MM.1S (cell line): Measurements from ENCODE around the gene MUC5AC.
A peak's percentile ranks its signal among the peaks of the same experiment; 100 is the strongest.

Experiments used
- DNase-seq: peaks from one replicate; pipeline ENCODE4 v3.0.0-alpha.2; 2015
- H2AFZ ChIP-seq: fragments of 300-600 bp; sonication (generic); 2 replicates; pipeline ENCODE4 v1.6.0; 2016; ENCODE audit warnings: antibody characterized with exemption, low read length
- H3F3A ChIP-seq: fragments of 300-600 bp; sonication (generic); 2 replicates; pipeline ENCODE4 v1.6.1; 2016; ENCODE audit warnings: mild to moderate bottlenecking, antibody characterized with exemption, low read length, moderate library complexity, mixed read lengths; ENCODE audit not compliant: insufficient read depth
- H3K27ac ChIP-seq: fragments of 300-600 bp; sonication (generic); 2 replicates; pipeline ENCODE4 v1.5.1; 2016; ENCODE audit warnings: mild to moderate bottlenecking, low read length
- H3K27me3 ChIP-seq: fragments of 300-600 bp; sonication (generic); replicated peaks from 2 replicates; pipeline ENCODE4 v1.6.0; 2016; ENCODE audit warnings: low read length; ENCODE audit not compliant: insufficient read depth
- H3K36me3 ChIP-seq: fragments of 300-600 bp; sonication (generic); replicated peaks from 2 replicates; pipeline ENCODE4 v1.6.1; 2016; ENCODE audit warnings: mild to moderate bottlenecking, low read length, mixed read lengths; ENCODE audit not compliant: insufficient read depth
- H3K4me1 ChIP-seq: fragments of 300-600 bp; sonication (generic); 2 replicates; pipeline ENCODE4 v1.6.1; 2016; ENCODE audit warnings: low read length, mixed read lengths
- H3K4me2 ChIP-seq: fragments of 300-600 bp; sonication (generic); 2 replicates; pipeline ENCODE4 v1.6.0; 2016; ENCODE audit warnings: low read depth, low read length
- H3K4me3 ChIP-seq: fragments of 300-600 bp; sonication (generic); 2 replicates; pipeline ENCODE4 v1.5.1; 2016; ENCODE audit warnings: low read length, mixed read lengths
- H3K79me2 ChIP-seq: fragments of 300-600 bp; sonication (generic); 2 replicates; pipeline ENCODE4 v1.6.1; 2016; ENCODE audit warnings: mixed run types, low read length, mixed read lengths
- H3K9ac ChIP-seq: fragments of 300-600 bp; sonication (generic); 2 replicates; pipeline ENCODE4 v1.6.1; 2016; ENCODE audit warnings: low read length, mixed read lengths
- H3K9me2 ChIP-seq: fragments of 300-600 bp; sonication (generic); replicated peaks from 2 replicates; pipeline ENCODE4 v1.6.1; 2016; ENCODE audit warnings: mild to moderate bottlenecking, low read length, mixed read lengths; ENCODE audit not compliant: insufficient read depth
- H3K9me3 ChIP-seq: fragments of 300-600 bp; sonication (generic); replicated peaks from 2 replicates; pipeline ENCODE4 v1.6.1; 2016; ENCODE audit warnings: mild to moderate bottlenecking, low read length, mixed read lengths; ENCODE audit not compliant: insufficient read depth
- H4K20me1 ChIP-seq: fragments of 300-600 bp; sonication (generic); 2 replicates; pipeline ENCODE4 v1.6.1; 2016; ENCODE audit warnings: mild to moderate bottlenecking, low read length, moderate library complexity, mixed read lengths; ENCODE audit not compliant: insufficient read depth
- EZH2 ChIP-seq: fragments of 300-600 bp; sonication (generic); optimal IDR thresholded peaks from 2 replicates; pipeline ENCODE3; 2017; ENCODE audit warnings: low read depth, mild to moderate bottlenecking, antibody characterized with exemption, low read length, mixed read lengths
- EZH2phosphoT487 ChIP-seq: fragments of 300-600 bp; sonication (generic); IDR thresholded peaks from 2 replicates; pipeline ENCODE4 v1.6.1; 2018; ENCODE audit warnings: antibody characterized with exemption, low read length
- TF ChIP-seq, protein P1 (sequence below): fragments of 300-600 bp; sonication (generic); IDR thresholded peaks from 2 replicates; pipeline ENCODE4 v1.5.1; 2016; ENCODE audit warnings: antibody characterized with exemption, low read length, mixed read lengths

Gene MUC5AC

GRCh38 chr11:1201395-1202153, 43.8 kb downstream of the MUC5AC start:
- no peaks in the 10 kb centered on the region for H3K9me2 ChIP-seq
- no peaks in the 10 kb centered on the region for H3K4me1 ChIP-seq
- no peaks in the 10 kb centered on the region for H3F3A ChIP-seq
- TF ChIP-seq EZH2phosphoT487 (no peak), EZH2 (no peak)
- TF ChIP-seq, protein P1, sequence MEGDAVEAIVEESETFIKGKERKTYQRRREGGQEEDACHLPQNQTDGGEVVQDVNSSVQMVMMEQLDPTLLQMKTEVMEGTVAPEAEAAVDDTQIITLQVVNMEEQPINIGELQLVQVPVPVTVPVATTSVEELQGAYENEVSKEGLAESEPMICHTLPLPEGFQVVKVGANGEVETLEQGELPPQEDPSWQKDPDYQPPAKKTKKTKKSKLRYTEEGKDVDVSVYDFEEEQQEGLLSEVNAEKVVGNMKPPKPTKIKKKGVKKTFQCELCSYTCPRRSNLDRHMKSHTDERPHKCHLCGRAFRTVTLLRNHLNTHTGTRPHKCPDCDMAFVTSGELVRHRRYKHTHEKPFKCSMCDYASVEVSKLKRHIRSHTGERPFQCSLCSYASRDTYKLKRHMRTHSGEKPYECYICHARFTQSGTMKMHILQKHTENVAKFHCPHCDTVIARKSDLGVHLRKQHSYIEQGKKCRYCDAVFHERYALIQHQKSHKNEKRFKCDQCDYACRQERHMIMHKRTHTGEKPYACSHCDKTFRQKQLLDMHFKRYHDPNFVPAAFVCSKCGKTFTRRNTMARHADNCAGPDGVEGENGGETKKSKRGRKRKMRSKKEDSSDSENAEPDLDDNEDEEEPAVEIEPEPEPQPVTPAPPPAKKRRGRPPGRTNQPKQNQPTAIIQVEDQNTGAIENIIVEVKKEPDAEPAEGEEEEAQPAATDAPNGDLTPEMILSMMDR, result no peak
- H3K9ac ChIP-seq, result no peak overlapping the region
- H3K79me2 ChIP-seq, result no peaks in the 10 kb centered on the region
- peaks cover 97% of the 10 kb centered on the region for H3K27me3 ChIP-seq
- no peak overlapping the region for H3K27ac ChIP-seq
- no peaks in the 10 kb centered on the region for H3K9me3 ChIP-seq
- H4K20me1 ChIP-seq, result no peaks in the 10 kb centered on the region
- no peak overlapping the region for H3K4me2 ChIP-seq
- no peaks in the 10 kb centered on the region for H3K36me3 ChIP-seq
- no peak overlapping the region for H2AFZ ChIP-seq
- no peak overlapping the region for H3K4me3 ChIP-seq
- no peak for DNase-seq

- DNase-seq, result no peak
- Histone ChIP-seq H3K27ac (no peak overlapping the region), H3K4me2 (no peak overlapping the region), H3K27me3 (peaks cover 97% of the 10 kb centered on the region), H3F3A (no peaks in the 10 kb centered on the region), H4K20me1 (no peaks in the 10 kb centered on the region), H3K9me3 (no peaks in the 10 kb centered on the region), H2AFZ (no peak overlapping the region), H3K9ac (no peak overlapping the region), H3K4me1 (no peaks in the 10 kb centered on the region), H3K79me2 (no peaks in the 10 kb centered on the region), H3K9me2 (no peaks in the 10 kb centered on the region), H3K36me3 (no peaks in the 10 kb centered on the region), H3K4me3 (no peak overlapping the region)
- TF ChIP-seq, protein P1, result no peak
Observed at GRCh38 chr11:1202154-1202775, 44.5 kb downstream of the MUC5AC start.

GRCh38 chr11:1202776-1203504, 45.2 kb downstream of the MUC5AC start:
- H3K27ac ChIP-seq, result no peak overlapping the region
- H4K20me1 ChIP-seq, result no peaks in the 10 kb centered on the region
- no peaks in the 10 kb centered on the region for H3K4me1 ChIP-seq
- no peaks in the 10 kb centered on the region for H3F3A ChIP-seq
- no peak overlapping the region for H3K4me3 ChIP-seq
- TF ChIP-seq, protein P1, result peak; percentile 79
- no peak for TF ChIP-seq EZH2
- TF ChIP-seq EZH2phosphoT487, result no peak
- H3K79me2 ChIP-seq, result no peaks in the 10 kb centered on the region
- H3K4me2 ChIP-seq, result no peak overlapping the region
- H3K36me3 ChIP-seq, result no peaks in the 10 kb centered on the region
- peaks cover 98% of the 10 kb centered on the region for H3K27me3 ChIP-seq
- no peaks in the 10 kb centered on the region for H3K9me3 ChIP-seq
- no peak overlapping the region for H3K9ac ChIP-seq
- peak; percentile 49 for DNase-seq
- no peak overlapping the region for H2AFZ ChIP-seq
- H3K9me2 ChIP-seq, result no peaks in the 10 kb centered on the region
